Glutamatergic neuron (in vitro differentiated cells): ENCODE results near the gene FBXO42. TPM values are rescaled to one million over a fixed set of nuclear protein-coding genes. Genes with fewer than 3 reads are reported as not detected.

ENCODE experiments used
- DNase-seq: peaks from one replicate; pipeline ENCODE4 v3.0.0; 2022
- H3K27ac Mint-ChIP-seq: one replicate; pipeline ENCODE4 v1.8.0; 2020; ENCODE audit warnings: mild to moderate bottlenecking, mixed read lengths, inconsistent platforms; ENCODE audit not compliant: unreplicated experiment
- H3K27me3 Mint-ChIP-seq: one replicate; pipeline ENCODE4 v1.8.0; 2020; ENCODE audit warnings: mild to moderate bottlenecking, moderate library complexity, mixed read lengths, inconsistent platforms; ENCODE audit not compliant: unreplicated experiment
- H3K36me3 Mint-ChIP-seq: one replicate; pipeline ENCODE4 v1.8.0; 2020; ENCODE audit warnings: mild to moderate bottlenecking, mixed read lengths, inconsistent platforms; ENCODE audit not compliant: unreplicated experiment
- H3K4me1 Mint-ChIP-seq: one replicate; pipeline ENCODE4 v1.8.0; 2020; ENCODE audit warnings: mild to moderate bottlenecking, low read depth, mixed read lengths, inconsistent platforms; ENCODE audit not compliant: unreplicated experiment
- H3K4me3 Mint-ChIP-seq: one replicate; pipeline ENCODE4 v1.8.0; 2020; ENCODE audit warnings: mild to moderate bottlenecking, mixed read lengths, inconsistent platforms; ENCODE audit not compliant: unreplicated experiment
- H3K9me3 Mint-ChIP-seq: one replicate; pipeline ENCODE4 v1.8.0; 2020; ENCODE audit warnings: mild to moderate bottlenecking, moderate library complexity, mixed read lengths, inconsistent platforms; ENCODE audit not compliant: unreplicated experiment
- total RNA-seq: library from RNA; stranded (reverse); fragmentation: NEBNext Ultra II Directional; extraction: Animal tissue kit (Norgen Biotek cat#: 25700); gene quantifications from one replicate; pipeline ENCODE4 v1.2.1, GENCODE V29; 2021; ENCODE audit not compliant: unreplicated experiment
- TF ChIP-seq, protein P1 (sequence below): fragments of 200-600 bp; sonication (generic); IDR thresholded peaks from one replicate; pipeline ENCODE4 v1.5.0; 2021; ENCODE audit not compliant: partially characterized antibody, unreplicated experiment

The FBXO42 gene
- total RNA-seq, 1 donor from 2014 or later, result 27.7 TPM

DNA sequence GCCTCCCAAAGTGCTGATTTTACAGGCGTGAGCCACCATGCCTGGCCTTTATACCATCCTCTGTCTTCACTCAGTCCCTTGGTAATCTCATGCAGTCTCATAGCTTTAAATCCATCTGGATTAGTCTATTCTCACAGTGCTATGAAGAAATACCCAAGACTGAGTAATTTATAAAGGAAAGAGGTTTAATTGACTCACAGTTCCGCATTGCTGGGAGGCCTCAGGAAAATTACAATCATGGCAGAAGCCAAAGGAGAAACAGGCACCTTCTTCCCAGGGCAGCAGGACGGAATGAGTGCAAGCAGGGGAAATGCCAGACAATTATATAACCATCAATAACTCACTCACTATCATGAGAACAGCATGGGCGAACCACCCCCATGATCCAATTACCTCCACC, 66.2 kb downstream of the FBXO42 start:
- Mint-ChIP-seq H3K27me3 (peaks cover 2% of the 10 kb centered on the region), H3K36me3 (no peaks in the 10 kb centered on the region), H3K4me1 (no peaks in the 10 kb centered on the region), H3K27ac (no peak overlapping the region), H3K4me3 (no peak overlapping the region), H3K9me3 (peaks cover 3% of the 10 kb centered on the region)
- TF ChIP-seq, protein P1, sequence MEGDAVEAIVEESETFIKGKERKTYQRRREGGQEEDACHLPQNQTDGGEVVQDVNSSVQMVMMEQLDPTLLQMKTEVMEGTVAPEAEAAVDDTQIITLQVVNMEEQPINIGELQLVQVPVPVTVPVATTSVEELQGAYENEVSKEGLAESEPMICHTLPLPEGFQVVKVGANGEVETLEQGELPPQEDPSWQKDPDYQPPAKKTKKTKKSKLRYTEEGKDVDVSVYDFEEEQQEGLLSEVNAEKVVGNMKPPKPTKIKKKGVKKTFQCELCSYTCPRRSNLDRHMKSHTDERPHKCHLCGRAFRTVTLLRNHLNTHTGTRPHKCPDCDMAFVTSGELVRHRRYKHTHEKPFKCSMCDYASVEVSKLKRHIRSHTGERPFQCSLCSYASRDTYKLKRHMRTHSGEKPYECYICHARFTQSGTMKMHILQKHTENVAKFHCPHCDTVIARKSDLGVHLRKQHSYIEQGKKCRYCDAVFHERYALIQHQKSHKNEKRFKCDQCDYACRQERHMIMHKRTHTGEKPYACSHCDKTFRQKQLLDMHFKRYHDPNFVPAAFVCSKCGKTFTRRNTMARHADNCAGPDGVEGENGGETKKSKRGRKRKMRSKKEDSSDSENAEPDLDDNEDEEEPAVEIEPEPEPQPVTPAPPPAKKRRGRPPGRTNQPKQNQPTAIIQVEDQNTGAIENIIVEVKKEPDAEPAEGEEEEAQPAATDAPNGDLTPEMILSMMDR, result no peak
- no peak for DNase-seq

DNA sequence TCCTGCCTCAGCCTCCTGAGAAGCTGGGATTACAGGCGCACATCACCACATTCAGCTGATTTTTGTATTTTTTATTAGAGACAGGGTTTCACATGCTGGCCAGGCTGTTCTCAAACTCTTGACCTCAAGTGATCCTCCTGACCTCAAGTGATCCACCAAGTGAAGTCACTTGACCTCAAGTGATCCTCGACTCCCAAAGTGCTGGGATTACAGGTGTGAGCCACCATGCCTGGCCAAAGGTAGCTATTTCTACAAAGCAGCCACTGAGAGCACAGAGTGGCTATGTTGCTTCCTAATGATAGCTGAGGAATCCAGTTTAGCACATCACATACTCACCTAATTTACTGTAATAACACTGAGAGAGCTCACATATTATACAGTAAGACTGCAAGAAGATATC, 70.5 kb downstream of the FBXO42 start:
- no peak overlapping the region for H3K27ac Mint-ChIP-seq
- peaks cover 2% of the 10 kb centered on the region for H3K27me3 Mint-ChIP-seq
- TF ChIP-seq, protein P1, result no peak
- H3K4me1 Mint-ChIP-seq, result no peaks in the 10 kb centered on the region
- H3K4me3 Mint-ChIP-seq, result no peak overlapping the region
- DNase-seq, result no peak
- no peaks in the 10 kb centered on the region for H3K36me3 Mint-ChIP-seq
- H3K9me3 Mint-ChIP-seq, result no peaks in the 10 kb centered on the region

DNA sequence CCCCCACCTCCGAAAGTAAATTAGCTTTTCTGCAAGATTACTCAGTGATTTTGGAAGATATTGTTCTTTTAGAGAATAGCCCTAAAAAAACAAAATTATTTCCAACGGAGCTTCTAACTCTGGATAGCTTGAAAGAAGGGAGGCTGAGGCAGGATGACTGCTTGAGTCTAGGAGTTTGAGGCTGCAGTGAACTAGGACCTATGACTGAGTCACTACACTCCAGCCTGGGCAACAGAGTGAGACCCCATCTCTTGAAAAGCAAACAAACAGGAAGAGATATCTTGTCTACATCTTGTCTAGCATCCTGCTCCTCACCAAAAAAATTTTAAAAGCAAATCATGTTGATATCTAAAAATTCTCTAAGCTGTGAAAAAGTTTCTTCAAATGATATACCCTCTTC, 73.1 kb downstream of the FBXO42 start:
- DNase-seq, result no peak
- Mint-ChIP-seq H3K27ac (no peak overlapping the region), H3K9me3 (no peaks in the 10 kb centered on the region), H3K4me1 (no peaks in the 10 kb centered on the region), H3K4me3 (no peak overlapping the region), H3K27me3 (peaks cover 2% of the 10 kb centered on the region), H3K36me3 (no peaks in the 10 kb centered on the region)
- TF ChIP-seq, protein P1, result no peak

DNA sequence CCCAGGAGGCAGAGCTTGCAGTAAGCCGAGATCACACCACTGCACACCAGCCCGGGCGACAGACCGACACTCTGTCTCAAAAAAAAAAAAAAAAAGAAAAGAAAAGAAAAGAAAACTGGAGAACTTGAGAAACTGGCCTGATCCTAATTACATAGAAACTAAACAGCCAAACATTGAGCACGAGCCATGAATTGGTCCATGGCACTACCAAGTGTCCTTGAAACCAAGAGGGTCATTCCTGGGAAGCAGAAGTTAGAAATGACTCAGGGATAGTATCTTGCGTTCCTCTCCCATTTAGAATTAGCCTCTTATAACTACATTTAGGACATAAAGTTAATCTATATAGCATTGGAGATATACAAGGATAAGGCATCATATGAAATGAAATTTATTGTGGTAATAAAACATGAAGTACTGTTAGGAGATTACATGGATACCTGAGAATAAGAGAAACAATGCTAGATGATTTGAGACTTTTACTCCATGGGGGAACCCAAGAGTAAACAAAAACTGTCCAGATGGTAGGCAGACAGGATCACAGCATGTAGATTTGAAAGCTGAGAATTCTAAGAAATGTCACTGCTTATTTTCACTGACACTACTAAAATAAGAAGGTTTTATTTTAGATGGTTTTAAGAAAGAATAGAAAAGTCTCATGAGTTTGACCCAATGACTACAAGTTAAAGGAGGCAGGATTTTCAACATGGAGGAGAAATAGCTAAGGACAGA, 75.8 kb downstream of the FBXO42 start:
- no peak overlapping the region for H3K27ac Mint-ChIP-seq
- DNase-seq, result no peak
- no peaks in the 10 kb centered on the region for H3K36me3 Mint-ChIP-seq

DNA sequence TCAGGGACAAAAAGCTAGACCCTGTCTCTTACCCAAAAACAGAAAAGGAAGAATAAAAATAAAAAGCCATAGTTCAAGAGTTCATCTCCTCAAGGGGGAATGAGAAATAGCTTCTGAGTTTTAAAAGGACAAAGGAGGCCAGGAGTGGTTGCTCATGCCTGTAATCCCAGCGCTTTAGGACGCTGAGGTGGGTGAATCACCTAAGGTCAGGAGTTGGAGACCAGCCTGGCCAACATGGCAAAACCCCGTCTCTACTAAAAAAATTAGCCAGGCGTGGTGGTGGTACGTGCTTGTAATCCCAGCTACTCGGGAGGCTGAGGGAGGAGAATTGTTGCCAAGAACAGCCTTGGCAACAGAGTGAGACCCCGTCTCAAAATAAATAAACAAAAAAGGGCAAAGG, 76.7 kb downstream of the FBXO42 start:
- H3K9me3 Mint-ChIP-seq, result peaks cover 2% of the 10 kb centered on the region
- no peak overlapping the region for H3K27ac Mint-ChIP-seq
- TF ChIP-seq, protein P1, result no peak
- H3K36me3 Mint-ChIP-seq, result peaks cover 5% of the 10 kb centered on the region
- DNase-seq, result no peak
- H3K4me1 Mint-ChIP-seq, result no peaks in the 10 kb centered on the region
- no peak overlapping the region for H3K4me3 Mint-ChIP-seq
- no peaks in the 10 kb centered on the region for H3K27me3 Mint-ChIP-seq

More for the DNA sequence above, 75.8 kb downstream of the FBXO42 start:
- TF ChIP-seq, protein P1, result no peak
- H3K27me3 Mint-ChIP-seq, result no peaks in the 10 kb centered on the region
- no peaks in the 10 kb centered on the region for H3K4me1 Mint-ChIP-seq
- H3K4me3 Mint-ChIP-seq, result no peak overlapping the region
- no peaks in the 10 kb centered on the region for H3K9me3 Mint-ChIP-seq
